SK-N-SH (cell line): ENCODE data around the gene SEMA4G.

Source experiments
- CTCF ChIP-seq: fragments of 200-600 bp; sonication (generic); IDR thresholded peaks from 2 replicates; pipeline ENCODE4 v1.6.1; 2017; ENCODE audit warnings: antibody characterized with exemption, mild to moderate bottlenecking, moderate library complexity
- MAX ChIP-seq: IDR thresholded peaks from 2 replicates; pipeline ENCODE4 v1.4.0; 2012; ENCODE audit warnings: low read depth
- POLR2AphosphoS5 ChIP-seq: IDR thresholded peaks from 2 replicates; pipeline ENCODE4 v1.6.1; 2012; ENCODE audit warnings: low read depth, low read length
- RAD21 ChIP-seq: IDR thresholded peaks from 2 replicates; pipeline ENCODE4 v1.6.1; 2012; ENCODE audit warnings: mild to moderate bottlenecking, low read length
- TAF1 ChIP-seq: IDR thresholded peaks from 2 replicates; pipeline ENCODE4 v1.6.1; 2012; ENCODE audit warnings: low read depth, mild to moderate bottlenecking, low read length, moderate library complexity, borderline replicate concordance

GRCh38 chr10:100972904-100973535 is 3.7 kb downstream of the SEMA4G start:
- TF ChIP-seq CTCF (no peak), MAX (no peak), TAF1 (no peak), POLR2AphosphoS5 (no peak), RAD21 (no peak)
